GM19324 (cell line): ENCODE results near the gene MTCP1.
A peak's percentile ranks its signal among the peaks of the same experiment; 100 is the strongest.

Experiments used
- ATAC-seq: cut with Tn5 transposase; IDR thresholded peaks from one replicate; pipeline ENCODE4 v1.9.1; 2021; ENCODE audit warnings: mild to moderate bottlenecking, moderate library complexity; ENCODE audit not compliant: unreplicated experiment, low FRiP score

The MTCP1 gene

DNA sequence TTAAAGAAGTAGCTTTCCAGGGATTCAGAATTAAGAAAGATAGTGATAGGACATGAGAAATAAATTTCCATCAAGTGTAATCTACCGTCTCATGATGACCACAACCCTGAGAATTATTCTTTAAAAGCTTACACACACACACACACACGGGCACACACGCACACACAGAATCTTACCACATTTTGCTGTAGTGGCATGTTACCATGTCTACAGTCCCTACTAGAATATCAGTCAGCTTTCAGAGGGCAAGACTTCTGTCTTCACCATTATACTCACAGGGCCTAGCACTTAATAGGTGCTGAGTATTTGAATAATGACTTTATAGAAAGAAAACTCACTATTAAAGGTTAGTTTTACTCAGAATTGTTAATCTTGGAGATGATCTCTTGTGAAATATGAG lies 15.4 kb downstream of the MTCP1 start:
- ATAC-seq, result no peak

DNA sequence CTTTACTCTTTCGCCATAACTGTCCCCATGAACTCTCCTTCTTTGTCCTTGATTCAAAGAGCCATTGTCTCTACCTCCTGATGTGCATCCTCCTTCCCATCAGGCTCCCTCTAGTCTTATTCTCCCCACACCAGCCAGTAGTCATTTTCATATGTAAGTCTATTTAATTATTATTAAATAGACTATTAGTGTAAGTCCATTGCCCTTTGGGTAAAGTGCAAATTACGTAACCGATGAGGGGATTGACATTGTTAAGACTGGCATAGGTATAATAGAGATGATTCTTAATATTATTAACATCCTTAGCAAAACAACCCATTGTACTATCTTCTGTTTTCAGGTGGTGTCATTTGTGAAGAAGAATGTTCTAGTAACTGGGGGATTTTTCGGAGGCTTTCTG lies 16.7 kb downstream of the MTCP1 start:
- no peak for ATAC-seq

DNA sequence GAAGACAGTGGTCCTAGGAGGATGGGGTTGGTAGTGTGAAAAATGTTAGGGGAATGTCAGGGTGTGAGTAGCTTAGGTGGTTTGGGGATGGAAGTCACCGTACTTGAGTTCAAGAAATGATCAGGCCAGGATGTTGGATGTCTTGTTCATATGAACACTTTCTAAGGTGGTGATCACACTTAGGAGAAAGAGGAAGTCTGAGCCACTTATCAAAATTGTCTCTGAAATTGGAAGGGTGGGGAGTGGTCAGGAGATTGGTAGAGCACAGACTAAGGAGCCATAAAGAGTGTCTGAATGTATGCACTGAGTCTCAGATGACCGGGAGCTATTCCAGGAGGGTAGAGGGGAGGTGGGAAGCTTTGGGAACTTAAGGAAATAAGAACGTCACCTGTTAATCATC lies 17.3 kb downstream of the MTCP1 start:
- ATAC-seq, result no peak

GRCh38 chrX:155052738-155053498 lies 18.0 kb downstream of the MTCP1 start:
- ATAC-seq, result no peak

- no peak for ATAC-seq
Measured at GRCh38 chrX:155048977-155049619, 21.8 kb downstream of the MTCP1 start.

DNA sequence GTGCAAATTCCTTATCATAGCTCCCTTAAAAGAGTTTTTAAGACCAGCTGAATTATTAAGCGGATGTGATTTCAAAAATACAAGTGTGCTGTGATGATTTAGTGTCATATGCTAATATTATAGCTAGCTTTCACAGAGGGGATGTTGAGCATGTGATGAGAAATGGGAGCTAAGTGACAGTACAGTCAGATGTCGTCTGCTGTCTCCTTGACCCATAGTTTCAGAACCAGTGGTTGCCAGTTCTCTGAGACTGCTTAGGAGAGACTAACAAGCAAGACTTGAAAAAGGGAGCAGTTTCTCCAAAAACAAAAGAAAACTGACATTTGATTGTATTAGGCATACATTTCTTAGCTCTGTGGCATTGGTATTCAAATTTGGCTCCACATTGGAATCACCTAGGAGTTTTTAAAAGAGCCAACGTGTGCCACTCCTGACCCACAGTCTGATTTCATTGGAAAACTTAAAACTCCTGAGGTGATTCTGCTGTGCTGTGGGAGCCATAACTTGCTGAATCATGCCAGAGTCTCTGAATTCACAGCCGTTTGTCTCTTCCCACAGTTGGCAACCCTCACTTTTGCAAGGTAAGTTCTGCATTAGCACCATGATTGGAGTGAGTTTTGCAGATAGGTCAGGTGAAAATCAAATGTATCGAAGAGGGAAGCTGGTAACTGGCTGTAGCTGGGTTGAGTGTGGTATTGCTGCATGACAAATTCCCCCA lies 24.0 kb downstream of the MTCP1 start:
- no peak for ATAC-seq

DNA sequence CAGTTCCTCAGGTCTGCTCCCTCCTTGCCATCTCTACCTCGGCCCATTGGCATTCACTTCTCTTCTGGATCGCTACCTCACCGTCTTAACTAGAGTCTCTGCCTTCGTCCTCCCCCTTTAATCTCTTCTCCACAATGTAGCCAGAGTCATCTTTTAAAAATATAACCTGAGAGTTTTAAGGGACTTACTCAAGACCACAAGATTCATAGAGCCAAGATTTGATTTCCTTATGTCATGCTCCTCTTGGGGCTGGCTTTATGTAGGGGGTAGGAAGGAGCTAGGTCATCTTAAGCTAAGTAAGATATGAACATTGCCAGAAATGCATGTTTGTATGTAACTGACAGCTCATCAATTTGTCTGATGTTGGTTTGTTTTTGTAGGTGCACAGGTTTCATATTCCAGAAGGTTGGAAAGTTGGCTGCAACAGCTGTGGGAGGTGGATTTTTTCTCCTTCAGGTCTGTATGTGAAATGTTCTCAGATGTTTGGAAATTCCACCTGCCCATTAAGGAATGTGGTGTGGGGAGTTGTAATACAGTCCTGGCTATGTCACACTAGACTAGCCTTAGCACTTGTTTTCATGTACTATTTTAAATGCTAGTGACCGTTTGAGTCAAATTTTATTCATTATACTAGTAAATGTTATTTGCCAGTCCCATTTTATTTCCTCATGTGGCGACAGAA lies 24.7 kb downstream of the MTCP1 start:
- no peak for ATAC-seq

- no peak for ATAC-seq
Measured at GRCh38 chrX:155035688-155036087, 35.2 kb downstream of the MTCP1 start.

- no peak for ATAC-seq
Measured at GRCh38 chrX:155031657-155032056, 39.3 kb downstream of the MTCP1 start.

- no peak for ATAC-seq
Measured at GRCh38 chrX:155028877-155029291, 42.1 kb downstream of the MTCP1 start.

DNA sequence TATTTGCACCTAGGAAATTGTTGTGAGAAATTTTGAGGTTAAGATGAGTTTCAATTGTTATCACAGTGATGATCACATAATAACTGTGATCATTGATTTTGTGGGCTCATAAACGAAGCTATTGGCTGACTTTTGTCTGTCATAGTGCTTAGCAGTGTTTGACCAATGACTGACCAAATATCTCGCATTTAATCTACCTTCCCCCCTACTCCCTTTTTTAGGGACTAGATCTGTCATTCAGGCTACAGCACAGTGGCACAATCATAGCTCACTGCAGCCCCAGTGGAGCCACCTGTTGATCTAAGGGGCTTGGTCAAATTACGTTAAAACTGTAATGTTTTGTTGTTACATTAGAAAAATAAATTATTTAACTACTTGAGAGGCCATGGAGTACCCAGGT lies 42.8 kb downstream of the MTCP1 start:
- no peak for ATAC-seq

DNA sequence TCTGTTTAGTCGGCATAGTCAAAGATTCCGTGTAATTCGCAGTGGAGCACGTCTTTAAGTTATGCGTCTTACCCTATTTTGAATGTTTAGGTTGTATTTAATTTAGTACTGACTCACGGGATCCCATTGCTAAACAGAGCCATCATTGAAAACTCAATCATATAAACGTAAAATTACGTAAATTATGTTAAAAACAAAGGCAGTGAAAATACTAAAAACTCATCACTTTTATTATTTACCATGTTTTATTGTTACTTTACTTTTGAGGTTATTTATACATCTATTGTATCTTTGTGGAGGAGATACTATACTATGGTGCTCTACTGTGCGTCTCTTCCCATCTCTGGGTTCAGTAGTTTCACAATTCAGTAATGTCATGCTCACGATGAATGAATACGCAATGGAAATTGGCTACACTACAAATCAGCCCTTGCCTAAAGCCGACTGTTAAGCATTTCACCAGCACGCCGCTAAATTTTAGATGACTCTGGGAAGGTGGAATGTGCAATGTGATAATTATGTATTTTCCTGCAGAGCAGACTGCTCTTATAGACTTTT lies 43.3 kb downstream of the MTCP1 start:
- ATAC-seq, result no peak

DNA sequence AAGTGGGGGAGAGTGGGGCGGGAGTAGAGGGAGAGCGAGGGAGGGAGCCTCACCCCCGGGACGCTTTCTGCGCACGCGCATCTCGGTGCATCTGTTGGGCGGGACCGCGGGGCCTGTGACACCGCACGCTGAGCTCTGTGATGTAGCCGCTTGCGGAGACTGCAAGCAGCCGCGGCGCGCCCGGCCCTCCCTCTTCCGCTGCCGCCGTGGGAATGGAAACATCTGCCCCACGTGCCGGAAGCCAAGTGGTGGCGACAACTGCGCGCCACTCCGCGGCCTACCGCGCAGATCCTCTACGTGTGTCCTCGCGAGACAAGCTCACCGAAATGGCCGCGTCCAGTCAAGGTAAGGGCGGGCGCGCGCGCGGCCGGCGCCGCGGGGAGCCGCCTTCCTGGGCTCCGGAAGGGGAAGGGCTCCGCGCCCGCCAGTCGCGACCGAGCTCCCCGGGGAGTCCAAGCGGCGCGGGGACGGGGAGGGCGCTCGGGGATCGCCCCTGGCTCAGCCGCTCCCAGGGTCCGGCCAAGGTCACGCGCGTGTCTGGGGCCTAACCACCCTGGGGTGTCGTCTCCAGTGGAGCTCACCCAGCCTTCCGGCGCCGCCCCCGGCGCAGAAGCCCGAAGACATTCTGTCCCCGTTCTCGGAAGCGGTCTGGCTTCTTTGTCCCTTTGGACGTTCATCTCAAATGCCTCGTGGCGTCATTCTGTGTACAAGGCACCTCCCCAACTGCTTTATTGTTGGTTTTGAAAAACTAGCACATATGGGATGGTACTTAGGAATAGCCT lies 44.0 kb downstream of the MTCP1 start, which contains the start of gene FUNDC2:
Gene FUNDC2 (plus strand): TSS at position 118 of the 782 bp plus-strand sequence. CDS start 95 bp downstream, at position 213.
- peak; percentile 96 for ATAC-seq

DNA sequence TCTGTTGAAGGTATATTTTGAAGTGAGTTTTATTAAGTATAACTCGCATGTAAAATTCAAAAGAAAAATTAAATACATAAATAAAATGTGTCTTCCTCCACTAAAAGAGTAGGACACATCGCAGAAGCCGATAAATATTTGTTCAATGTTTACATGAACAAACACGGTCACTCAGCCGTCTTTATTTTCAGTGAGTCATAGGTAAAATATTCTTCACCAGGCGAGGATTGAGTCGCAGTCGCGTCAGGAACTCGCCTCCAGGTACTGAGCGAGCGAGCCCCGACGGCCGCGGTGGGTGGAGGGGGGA lies 44.6 kb downstream of the MTCP1 start:
- no peak for ATAC-seq

DNA sequence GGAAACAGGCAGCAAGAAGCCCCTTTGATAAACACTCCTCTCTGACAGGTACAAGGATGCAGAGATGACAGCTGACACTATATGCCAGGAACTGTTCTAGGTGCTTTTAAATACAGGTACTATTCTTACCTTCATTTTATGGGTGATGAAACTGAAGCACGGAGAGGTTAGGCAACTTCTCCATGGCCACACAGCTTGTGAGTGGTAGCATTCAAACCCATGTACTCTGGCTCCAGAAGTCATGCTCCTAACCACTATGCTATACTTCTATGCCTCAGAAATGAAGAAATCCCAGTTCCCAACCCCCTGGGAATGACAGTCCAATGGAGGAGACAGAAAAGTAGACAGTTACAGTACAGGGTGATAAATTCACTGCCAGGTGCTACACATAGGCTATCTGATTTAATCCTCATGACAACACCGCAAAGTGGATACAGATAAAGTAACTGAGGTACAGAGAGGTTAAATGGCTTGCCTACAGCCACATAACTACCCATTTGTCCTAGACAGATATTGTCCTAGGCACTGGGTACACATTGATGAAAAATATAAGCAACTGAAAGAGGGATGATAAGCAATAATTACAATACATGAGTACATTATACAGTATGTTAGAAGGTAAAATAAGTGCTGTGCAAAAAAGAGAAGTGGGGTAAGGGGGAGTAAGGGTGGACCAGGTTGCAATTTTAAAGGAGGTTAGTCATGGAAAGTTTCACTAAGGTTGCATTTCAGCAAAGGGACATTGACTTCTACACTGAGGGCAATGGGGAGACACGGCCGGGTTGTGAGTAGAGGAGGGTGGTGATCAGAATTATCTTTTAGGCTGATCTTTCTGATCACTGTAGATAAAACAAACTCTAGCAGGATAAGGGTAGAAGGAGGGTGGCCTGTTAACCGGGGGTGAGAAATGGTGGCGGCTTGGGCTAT lies 46.8 kb downstream of the MTCP1 start:
- ATAC-seq, result no peak

DNA sequence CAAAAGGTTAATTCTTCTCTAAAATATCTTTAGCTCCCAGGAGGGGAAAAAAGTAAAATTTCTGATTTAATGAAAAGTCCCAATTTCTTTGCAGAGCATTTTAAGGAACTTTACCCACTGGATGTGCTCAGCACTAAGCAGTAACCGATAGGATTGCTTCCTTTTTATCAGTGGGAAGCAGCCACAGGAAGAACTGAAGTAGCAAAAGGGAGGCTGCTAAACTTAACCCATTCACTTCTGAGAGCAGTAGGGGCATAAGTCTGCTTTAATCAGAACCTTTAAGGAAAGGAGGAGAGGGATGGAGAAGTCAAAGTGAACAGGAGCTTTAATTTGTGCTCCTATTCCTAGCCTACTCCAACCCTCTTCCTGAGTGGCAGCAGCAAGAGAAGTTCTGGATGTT lies 48.4 kb downstream of the MTCP1 start, which contains the start of gene F8:
Gene F8 (minus strand): TSS at position 139 of the 400 bp plus-strand sequence. CDS start 171 bp downstream, outside the sequence.
- ATAC-seq, result no peak

- no peak for ATAC-seq
Measured at GRCh38 chrX:155020591-155020990, 50.3 kb downstream of the MTCP1 start.
